ENCODE measurements around the gene HRG. TPM values are rescaled to one million over a fixed set of nuclear protein-coding genes. Genes with fewer than 3 reads are reported as not detected.

The HRG gene
- total RNA-seq (2014; rRNA removed; shearing (Covaris generic)) (not detected in 2 replicates), polyA plus RNA-seq (2016; fragmentation: Nextera tagmentation; extraction: Ambion mirVana) (not detected in 2 replicates)

- Histone ChIP-seq H3K9ac (no peak within 1 kb of the TSS), H3K27ac (no peak within 1 kb of the TSS), H2AFZ (no peak within 1 kb of the TSS), H3F3A (ENCODE audit: insufficient read depth) (no peaks in the 10 kb centered on the region), H3K9me3 (ENCODE audit: low read depth) (no peaks in the 10 kb centered on the region), H3K36me3 (ENCODE audit: low read depth) (no peaks in the 10 kb centered on the region), H3K4me1 (ENCODE audit: insufficient read depth) (no peaks in the 10 kb centered on the region), H3K4me3 (no peak within 1 kb of the TSS), H4K20me1 (ENCODE audit: insufficient read depth) (no peaks in the 10 kb centered on the region), H3K27me3 (replicated peaks; ENCODE audit: insufficient read depth) (peaks cover 21% of the 10 kb centered on the region), H3K4me2 (ENCODE audit: unreplicated experiment) (no peak within 1 kb of the TSS), H3K9me2 (ENCODE audit: insufficient read depth) (no peaks in the 10 kb centered on the region), H3K79me2 (ENCODE audit: insufficient read depth) (no peaks in the 10 kb centered on the region)
- no peak for TF ChIP-seq EZH2phosphoT487 (IDR thresholded peaks at IDR 0.05; ENCODE audit: insufficient read depth, low read depth)
- no peak for TF ChIP-seq EZH2 (IDR thresholded peaks at IDR 0.05; ENCODE audit: insufficient read depth, poor library complexity, severe bottlenecking)
- WGBS, 2 experiments (ENCODE audit: low coverage in 1 of 2, low lambda C conversion rate in 2 of 2, missing lambda C conversion rate in 2 of 2) = 39 to 40% methylated on average over 8 of the region's 8 CpGs
- no peak for DNase-seq
- in situ Hi-C loops (cut with MboI) = no loop called here
These were observed at the start of gene HRG for GRCh38 chr3:186665625-186666188. HRG (plus strand) TSS chr3:186666014; CDS start chr3:186666032, 18 bp downstream.

DNA sequence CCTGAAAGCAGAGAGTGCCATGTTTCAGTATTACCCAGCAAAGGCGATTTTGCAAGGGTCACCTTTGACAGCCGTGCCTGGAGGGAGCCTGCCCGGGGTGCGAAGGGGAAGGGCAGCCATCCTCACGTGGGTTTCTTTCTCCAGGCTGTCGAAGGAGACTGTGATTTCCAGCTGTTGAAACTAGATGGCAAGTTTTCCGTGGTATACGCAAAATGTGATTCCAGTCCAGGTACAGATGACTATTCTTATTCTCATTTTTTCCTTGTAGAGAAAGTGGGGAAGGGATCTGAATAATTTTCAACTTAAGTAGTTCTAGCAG lies 49.6 kb upstream of the HRG start:
- Histone ChIP-seq H3K27ac (no peak overlapping the region), H3K4me1 (ENCODE audit: insufficient read depth) (peaks cover 14% of the 10 kb centered on the region; the same call in 1 of the 2 replicates), H3K36me3 (ENCODE audit: low read depth) (no peaks in the 10 kb centered on the region), H4K20me1 (ENCODE audit: insufficient read depth) (no peaks in the 10 kb centered on the region), H3F3A (ENCODE audit: insufficient read depth) (peaks cover 7% of the 10 kb centered on the region), H3K9me3 (ENCODE audit: low read depth) (no peaks in the 10 kb centered on the region), H3K9ac (no peak overlapping the region), H3K79me2 (ENCODE audit: insufficient read depth) (no peaks in the 10 kb centered on the region), H3K27me3 (replicated peaks; ENCODE audit: insufficient read depth) (peaks cover 21% of the 10 kb centered on the region), H3K4me2 (ENCODE audit: unreplicated experiment) (no peak overlapping the region), H2AFZ (no peak overlapping the region), H3K9me2 (ENCODE audit: insufficient read depth) (no peaks in the 10 kb centered on the region), H3K4me3 (no peak overlapping the region)
- TF ChIP-seq EZH2phosphoT487 (IDR thresholded peaks at IDR 0.05; ENCODE audit: insufficient read depth, low read depth) (no peak), EZH2 (IDR thresholded peaks at IDR 0.05; ENCODE audit: insufficient read depth, poor library complexity, severe bottlenecking) (no peak)
- DNase-seq = no peak
- in situ Hi-C loops (cut with MboI) = loop anchor here (10.0 to 25.0 kb wide), 2 partner anchors 199 to 1096 kb away; partner anchors contain the start of gene RTP2
- WGBS, 2 experiments (ENCODE audit: low coverage in 1 of 2, low lambda C conversion rate in 2 of 2, missing lambda C conversion rate in 2 of 2) = 70 to 76% methylated on average over 8 of the region's 8 CpGs

- no peaks in the 10 kb centered on the region for H4K20me1 ChIP-seq (ENCODE audit: insufficient read depth)
- WGBS, 2 experiments (ENCODE audit: low coverage in 1 of 2, low lambda C conversion rate in 2 of 2, missing lambda C conversion rate in 2 of 2) = 1% methylated on average over 31 of the region's 31 CpGs
- H3K27me3 ChIP-seq (replicated peaks; ENCODE audit: insufficient read depth) = peaks cover 21% of the 10 kb centered on the region
- H3K79me2 ChIP-seq (ENCODE audit: insufficient read depth) = no peaks in the 10 kb centered on the region
- H3K9ac ChIP-seq = no peak overlapping the region
- peak overlapping the region; percentile 63 for H3K4me3 ChIP-seq
- H3F3A ChIP-seq (ENCODE audit: insufficient read depth) = peaks cover 7% of the 10 kb centered on the region
- in situ Hi-C loops (cut with MboI) = loop anchor here (10.0 to 25.0 kb wide), 2 partner anchors 198 to 1095 kb away; partner anchors contain the start of gene RTP2
- H3K4me2 ChIP-seq (ENCODE audit: unreplicated experiment) = peak overlapping the region; percentile 73
- H3K36me3 ChIP-seq (ENCODE audit: low read depth) = no peaks in the 10 kb centered on the region
- H3K9me3 ChIP-seq (ENCODE audit: low read depth) = no peaks in the 10 kb centered on the region
- peaks cover 14% of the 10 kb centered on the region; the same call in 1 of the 2 replicates for H3K4me1 ChIP-seq (ENCODE audit: insufficient read depth)
- H3K9me2 ChIP-seq (ENCODE audit: insufficient read depth) = no peaks in the 10 kb centered on the region
- H2AFZ ChIP-seq = peak overlapping the region; percentile 75
- TF ChIP-seq EZH2 (IDR thresholded peaks at IDR 0.05; ENCODE audit: insufficient read depth, poor library complexity, severe bottlenecking) (no peak), EZH2phosphoT487 (IDR thresholded peaks at IDR 0.05; ENCODE audit: insufficient read depth, low read depth) (no peak)
- DNase-seq = peak; percentile 99
- no peak overlapping the region for H3K27ac ChIP-seq
These were observed 48.5 kb upstream of the HRG start for GRCh38 chr3:186617036-186617946.

- 76 to 77% methylated on average over 8 of the region's 8 CpGs for WGBS, 2 experiments (ENCODE audit: low coverage in 1 of 2, low lambda C conversion rate in 2 of 2, missing lambda C conversion rate in 2 of 2)
These were observed 47.4 kb upstream of the HRG start for GRCh38 chr3:186618318-186618938.

More at GRCh38 chr3:186618318-186618938, 47.4 kb upstream of the HRG start:
- Histone ChIP-seq H3F3A (ENCODE audit: insufficient read depth) (peaks cover 7% of the 10 kb centered on the region), H3K27ac (no peak overlapping the region), H3K79me2 (ENCODE audit: insufficient read depth) (no peaks in the 10 kb centered on the region), H4K20me1 (ENCODE audit: insufficient read depth) (no peaks in the 10 kb centered on the region), H3K9ac (no peak overlapping the region), H2AFZ (no peak overlapping the region), H3K9me2 (ENCODE audit: insufficient read depth) (no peaks in the 10 kb centered on the region), H3K4me2 (ENCODE audit: unreplicated experiment) (no peak overlapping the region), H3K27me3 (replicated peaks; ENCODE audit: insufficient read depth) (peaks cover 28% of the 10 kb centered on the region), H3K9me3 (ENCODE audit: low read depth) (no peaks in the 10 kb centered on the region), H3K4me3 (no peak overlapping the region), H3K4me1 (ENCODE audit: insufficient read depth) (peaks cover 14% of the 10 kb centered on the region; the same call in 1 of the 2 replicates), H3K36me3 (ENCODE audit: low read depth) (no peaks in the 10 kb centered on the region)
- TF ChIP-seq EZH2phosphoT487 (IDR thresholded peaks at IDR 0.05; ENCODE audit: insufficient read depth, low read depth) (no peak), EZH2 (IDR thresholded peaks at IDR 0.05; ENCODE audit: insufficient read depth, poor library complexity, severe bottlenecking) (no peak)
- in situ Hi-C loops (cut with MboI) = loop anchor here (10.0 to 25.0 kb wide), 2 partner anchors 196 to 1094 kb away; partner anchors contain the start of gene RTP2
- no peak for DNase-seq

Measured in GM23248 (cell line).